Transverse colon (tissue), 4 donors: ENCODE results near the gene CNIH4. TPM values are rescaled to one million over a fixed set of nuclear protein-coding genes. Genes with fewer than 3 reads are reported as not detected.

Source experiments
- DNase-seq: peaks from one replicate; pipeline ENCODE4 v3.0.0-alpha.2; 2019
- H3K27ac ChIP-seq, 4 donors: fragments of 200-600 bp; sonication (generic); 2 replicates each; pipeline ENCODE4 v1.5.1; 2016 to 2018; ENCODE audit warnings: inconsistent platforms in 4 of 4
- H3K27me3 ChIP-seq: fragments of 200-600 bp; sonication (generic); 2 replicates; pipeline ENCODE4 v1.5.1; 2017; ENCODE audit warnings: inconsistent platforms
- H3K36me3 ChIP-seq, 4 donors: fragments of 200-600 bp; sonication (generic); 2 replicates each; pipeline ENCODE4 v1.5.1; 2017 to 2019; ENCODE audit warnings: inconsistent platforms in 4 of 4
- H3K4me1 ChIP-seq, 4 donors: fragments of 200-600 bp; sonication (generic); 2 replicates each; pipeline ENCODE4 v1.5.1; 2017 to 2020; ENCODE audit warnings: inconsistent platforms in 4 of 4
- H3K4me3 ChIP-seq, 4 donors: fragments of 200-600 bp; sonication (generic); 1 replicate in 1 of 4; 2 replicates in 3 of 4; pipeline versions ENCODE4 v1.5.1 to v1.6.1; 2017 to 2019; ENCODE audit warnings: inconsistent platforms in 4 of 4
- H3K9me3 ChIP-seq, 2 donors: fragments of 200-600 bp; sonication (generic); 2 replicates each; pipeline ENCODE4 v1.5.1; 2017 to 2019; ENCODE audit warnings: inconsistent platforms in 2 of 2
- CTCF ChIP-seq, 5 experiments: fragments of 200-600 bp in 3 of 5; fragments of 450-650 bp in 2 of 5; sonication (generic) in 3 of 5; IDR thresholded peaks; 1 replicate in 2 of 5; 2 replicates in 3 of 5; pipeline ENCODE4 v1.5.1; 2016 to 2017; ENCODE audit warnings: antibody characterized with exemption in 5 of 5, inconsistent platforms in 3 of 5, mild to moderate bottlenecking in 2 of 5, moderate library complexity in 1 of 5
- EP300 ChIP-seq: sonication (generic); formaldehyde crosslinking; IDR thresholded peaks from one replicate; pipeline ENCODE4 v1.6.1; 2017; ENCODE audit warnings: antibody characterized with exemption, low read depth
- POLR2A ChIP-seq: fragments of 450-650 bp; IDR thresholded peaks from one replicate; pipeline ENCODE4 v1.6.1; 2016; ENCODE audit warnings: antibody characterized with exemption, mild to moderate bottlenecking, moderate library complexity
- POLR2AphosphoS5 ChIP-seq, 3 donors: sonication (generic); formaldehyde crosslinking; IDR thresholded peaks; one replicate each; pipeline ENCODE4 v1.6.1; 2016; ENCODE audit warnings: antibody characterized with exemption in 3 of 3
- WGBS, 2 donors: methylation state at CpG; one replicate each; pipeline ENCODE4 v1.1.5; 2018; ENCODE audit warnings: low coverage in 1 of 2; 5-methylcytosine and 5-hydroxymethylcytosine counted together
- in situ Hi-C, 4 donors: fragments of 200-750 bp; cut with MboI; loops; one replicate each; pipeline versions ENCODE4 v1.15.0 to v1.15.1; 2017; ENCODE audit warnings: low sequenced_read_pairs in 3 of 4, low pct_ligation_motif_present in 1 of 4, low pct_unique_long_range_greater_than_20kb in 1 of 4
- intact Hi-C: fragments of 100-400 bp; cut with DNase I; formaldehyde crosslinking; loops from one replicate; pipeline ENCODE4 v1.15.1; 2023; ENCODE audit warnings: low total_unique reads
- total RNA-seq, 4 donors: library from RNA; depleted of rRNA; stranded (reverse); fragments of >200 nt; gene quantifications; one replicate each; pipeline ENCODE4 v1.1.0, GENCODE V29; 2016

The CNIH4 gene
- total RNA-seq, 4 donors from 2014 or later, result 33.0 to 48.7 (median 42.0) TPM

DNA sequence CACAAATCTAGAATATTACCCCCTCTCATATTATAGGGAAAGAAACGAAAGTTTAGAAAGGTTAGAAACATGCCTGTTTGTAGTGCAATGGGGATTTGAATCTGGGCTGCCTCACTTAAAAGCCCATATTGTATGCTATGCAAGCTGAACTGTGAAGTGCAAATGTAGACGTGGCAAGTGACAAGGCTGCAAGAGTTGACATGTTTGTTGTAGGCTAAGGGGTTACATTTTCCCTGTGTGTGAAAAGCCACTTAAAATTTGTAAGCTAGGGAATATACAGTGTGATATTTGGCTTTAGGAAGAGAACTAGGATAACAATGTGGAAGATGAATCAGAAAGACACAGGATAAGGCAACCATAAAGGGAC lies 48.9 kb downstream of the CNIH4 start:
- TF ChIP-seq POLR2AphosphoS5 (IDR thresholded peaks at IDR 0.05) (no peak), CTCF (IDR thresholded peaks at IDR 0.05) (no peak), EP300 (no peak), POLR2A (no peak)
- DNase-seq, result no peak
- Histone ChIP-seq H3K27ac (no peak overlapping the region), H3K4me1 (no peaks in the 10 kb centered on the region), H3K9me3 (no peaks in the 10 kb centered on the region), H3K27me3 (no peaks in the 10 kb centered on the region), H3K36me3 (peaks cover 0 to 76% (median 29%) of the 10 kb centered on the region in 4 donors), H3K4me3 (no peak overlapping the region)
- WGBS, 2 donors, result 91 to 94% methylated on average over 2 of the region's 2 CpGs
- in situ Hi-C loops (no loop called here), intact Hi-C loops (no loop called here)

GRCh38 chr1:224406216-224406615 lies 49.5 kb downstream of the CNIH4 start:
- H3K27me3 ChIP-seq, result no peaks in the 10 kb centered on the region
- no peak for DNase-seq
- H3K27ac ChIP-seq, result no peak overlapping the region
- peaks cover 0 to 77% (median 29%) of the 10 kb centered on the region in 4 donors for H3K36me3 ChIP-seq
- no peak overlapping the region for H3K4me3 ChIP-seq
- in situ Hi-C loops, result no loop called here
- intact Hi-C loops, result no loop called here
- H3K4me1 ChIP-seq, result no peaks in the 10 kb centered on the region
- TF ChIP-seq POLR2A (no peak), EP300 (no peak), CTCF (IDR thresholded peaks at IDR 0.05) (no peak), POLR2AphosphoS5 (IDR thresholded peaks at IDR 0.05) (no peak)
- no peaks in the 10 kb centered on the region for H3K9me3 ChIP-seq

DNA sequence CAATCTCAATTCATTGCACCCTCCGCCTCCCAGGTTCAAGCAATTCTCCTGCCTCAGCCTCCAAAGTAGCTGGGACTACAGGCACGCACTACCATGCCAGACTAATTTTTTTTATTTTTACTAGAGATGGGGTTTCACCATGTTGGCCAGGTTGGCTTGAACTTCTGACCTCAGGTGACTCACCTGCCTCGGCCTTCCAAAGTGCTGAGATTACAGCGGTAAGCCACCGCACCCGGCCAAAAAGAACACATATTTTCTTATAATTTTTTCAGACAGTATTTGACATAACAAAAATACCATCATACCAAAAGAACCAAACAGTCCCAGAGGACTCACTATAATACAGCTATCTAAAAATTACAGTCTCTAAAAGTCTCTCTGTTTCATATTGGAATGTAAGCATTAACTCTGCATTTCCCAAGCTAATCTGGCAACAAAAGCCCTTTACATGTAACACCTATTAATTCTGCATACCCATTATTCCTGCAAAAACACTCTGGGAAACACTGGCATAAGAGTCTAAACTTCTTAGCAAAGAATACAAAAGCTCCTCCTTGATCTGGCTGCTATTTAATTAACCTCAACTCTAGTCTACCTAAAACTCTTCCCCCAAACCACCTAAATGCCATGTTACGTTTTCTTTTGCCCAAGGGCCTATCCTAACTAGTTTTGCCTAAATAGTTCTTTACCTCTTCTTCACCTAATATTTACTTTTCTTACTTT lies 51.1 kb downstream of the CNIH4 start:
- no peaks in the 10 kb centered on the region for H3K9me3 ChIP-seq
- H3K4me3 ChIP-seq, result no peak overlapping the region
- intact Hi-C loops (no loop called here), in situ Hi-C loops (no loop called here)
- no peaks in the 10 kb centered on the region for H3K4me1 ChIP-seq
- no peak overlapping the region for H3K27ac ChIP-seq
- H3K27me3 ChIP-seq, result no peaks in the 10 kb centered on the region
- H3K36me3 ChIP-seq, result peaks cover 0 to 81% (median 32%) of the 10 kb centered on the region in 4 donors
- no peak for TF ChIP-seq CTCF (IDR thresholded peaks at IDR 0.05)
- TF ChIP-seq POLR2AphosphoS5 (IDR thresholded peaks at IDR 0.05), result no peak
- TF ChIP-seq EP300, result no peak
- no peak for TF ChIP-seq POLR2A
- DNase-seq, result no peak
- WGBS, 2 donors, result 87 to 100% methylated on average over 2 to 7 of the region's 7 CpGs

- WGBS, 2 donors, result 93 to 100% methylated on average over 1 of the region's 1 CpG
Measured at GRCh38 chr1:224408294-224408590, 51.6 kb downstream of the CNIH4 start.

More at GRCh38 chr1:224408294-224408590, 51.6 kb downstream of the CNIH4 start:
- peaks cover 0 to 78% (median 32%) of the 10 kb centered on the region in 4 donors for H3K36me3 ChIP-seq
- H3K4me1 ChIP-seq, result no peaks in the 10 kb centered on the region
- no peaks in the 10 kb centered on the region for H3K27me3 ChIP-seq
- intact Hi-C loops, result no loop called here
- in situ Hi-C loops, result no loop called here
- no peak overlapping the region for H3K4me3 ChIP-seq
- no peak overlapping the region for H3K27ac ChIP-seq
- DNase-seq, result no peak
- no peaks in the 10 kb centered on the region for H3K9me3 ChIP-seq
- no peak for TF ChIP-seq POLR2AphosphoS5 (IDR thresholded peaks at IDR 0.05)
- TF ChIP-seq POLR2A, result no peak
- no peak for TF ChIP-seq EP300
- no peak for TF ChIP-seq CTCF (IDR thresholded peaks at IDR 0.05)
